A673 (cell line): Measurements from ENCODE around the gene WFDC10B.

Source experiments
- EZH2 ChIP-seq: fragments of 200-600 bp; sonication (generic); IDR thresholded peaks from 2 replicates; pipeline ENCODE4 v1.6.1; 2017; ENCODE audit warnings: borderline replicate concordance, low read depth, mild to moderate bottlenecking, mixed read lengths, antibody characterized with exemption, low read length; ENCODE audit not compliant: poor library complexity, severe bottlenecking
- TF ChIP-seq, protein P1 (sequence below): fragments of 300-800, 200-600 bp; sonication (generic); conservative IDR thresholded peaks from 2 replicates; pipeline ENCODE4 v1.5.1; 2017; ENCODE audit warnings: low read depth, mild to moderate bottlenecking, antibody characterized with exemption, low read length, moderate library complexity, mixed read lengths

DNA sequence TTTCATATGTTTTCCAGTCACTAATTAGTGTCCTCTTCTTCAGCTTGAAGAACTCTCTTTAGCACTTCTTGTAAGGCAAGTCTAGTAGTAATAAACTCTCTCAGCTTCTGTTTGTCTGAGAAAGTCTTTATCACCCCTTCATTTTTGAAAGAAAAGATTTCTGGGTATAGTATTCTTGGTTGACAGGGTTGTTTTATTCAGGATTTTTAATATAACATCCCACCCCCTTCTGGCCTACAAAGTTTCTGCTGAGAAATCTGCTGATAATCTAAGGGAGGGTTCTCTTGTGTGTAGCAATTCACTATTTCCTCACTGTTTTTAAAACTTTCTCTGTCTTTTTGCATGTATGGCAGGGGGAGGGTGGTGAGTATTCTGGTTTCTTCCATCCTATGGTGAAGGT lies 25.2 kb downstream of the WFDC10B start:
- TF ChIP-seq, protein P1, sequence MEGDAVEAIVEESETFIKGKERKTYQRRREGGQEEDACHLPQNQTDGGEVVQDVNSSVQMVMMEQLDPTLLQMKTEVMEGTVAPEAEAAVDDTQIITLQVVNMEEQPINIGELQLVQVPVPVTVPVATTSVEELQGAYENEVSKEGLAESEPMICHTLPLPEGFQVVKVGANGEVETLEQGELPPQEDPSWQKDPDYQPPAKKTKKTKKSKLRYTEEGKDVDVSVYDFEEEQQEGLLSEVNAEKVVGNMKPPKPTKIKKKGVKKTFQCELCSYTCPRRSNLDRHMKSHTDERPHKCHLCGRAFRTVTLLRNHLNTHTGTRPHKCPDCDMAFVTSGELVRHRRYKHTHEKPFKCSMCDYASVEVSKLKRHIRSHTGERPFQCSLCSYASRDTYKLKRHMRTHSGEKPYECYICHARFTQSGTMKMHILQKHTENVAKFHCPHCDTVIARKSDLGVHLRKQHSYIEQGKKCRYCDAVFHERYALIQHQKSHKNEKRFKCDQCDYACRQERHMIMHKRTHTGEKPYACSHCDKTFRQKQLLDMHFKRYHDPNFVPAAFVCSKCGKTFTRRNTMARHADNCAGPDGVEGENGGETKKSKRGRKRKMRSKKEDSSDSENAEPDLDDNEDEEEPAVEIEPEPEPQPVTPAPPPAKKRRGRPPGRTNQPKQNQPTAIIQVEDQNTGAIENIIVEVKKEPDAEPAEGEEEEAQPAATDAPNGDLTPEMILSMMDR, result no peak
- TF ChIP-seq EZH2, result no peak
